Lower leg skin (tissue), 4 donors: ENCODE measurements around the gene TSPAN15. TPM values are rescaled to one million over a fixed set of nuclear protein-coding genes. Genes with fewer than 3 reads are reported as not detected.

ENCODE experiments used
- DNase-seq, 2 donors: peaks; one replicate each; pipeline ENCODE4 v3.0.0-alpha.2; 2019; ENCODE audit warnings: low spot score in 2 of 2
- H3K4me3 ChIP-seq: fragments of 200-600 bp; sonication (generic); 2 replicates; pipeline ENCODE4 v1.5.1; 2017; ENCODE audit warnings: mild to moderate bottlenecking, low read depth; ENCODE audit not compliant: poor library complexity, severe bottlenecking
- POLR2A ChIP-seq, 2 donors: fragments of 450-650 bp; IDR thresholded peaks; one replicate each; pipeline ENCODE4 v1.6.1; 2016 to 2017; ENCODE audit warnings: antibody characterized with exemption in 2 of 2, mild to moderate bottlenecking in 1 of 2, moderate library complexity in 1 of 2
- WGBS, 2 donors: methylation state at CpG; one replicate each; pipeline ENCODE4 v1.1.5; 2018; 5-methylcytosine and 5-hydroxymethylcytosine counted together
- intact Hi-C: fragments of 100-400 bp; cut with DNase I; formaldehyde crosslinking; loops from one replicate; pipeline ENCODE4 v1.15.0; 2023; ENCODE audit warnings: low total_unique reads
- total RNA-seq, 4 donors: library from RNA; depleted of rRNA; stranded (reverse); fragments of >200 nt; gene quantifications; one replicate each; pipeline ENCODE4 v1.1.0, GENCODE V29; 2016
- TF ChIP-seq, protein P1 (sequence below), 3 donors: fragments of 450-650 bp; IDR thresholded peaks; one replicate each; pipeline ENCODE4 v1.5.1; 2016; ENCODE audit warnings: antibody characterized with exemption in 3 of 3, mild to moderate bottlenecking in 3 of 3, moderate library complexity in 2 of 3

TSPAN15 gene
- total RNA-seq, 4 donors from 2014 or later: 5.9 to 47.7 (median 13.0) TPM

DNA sequence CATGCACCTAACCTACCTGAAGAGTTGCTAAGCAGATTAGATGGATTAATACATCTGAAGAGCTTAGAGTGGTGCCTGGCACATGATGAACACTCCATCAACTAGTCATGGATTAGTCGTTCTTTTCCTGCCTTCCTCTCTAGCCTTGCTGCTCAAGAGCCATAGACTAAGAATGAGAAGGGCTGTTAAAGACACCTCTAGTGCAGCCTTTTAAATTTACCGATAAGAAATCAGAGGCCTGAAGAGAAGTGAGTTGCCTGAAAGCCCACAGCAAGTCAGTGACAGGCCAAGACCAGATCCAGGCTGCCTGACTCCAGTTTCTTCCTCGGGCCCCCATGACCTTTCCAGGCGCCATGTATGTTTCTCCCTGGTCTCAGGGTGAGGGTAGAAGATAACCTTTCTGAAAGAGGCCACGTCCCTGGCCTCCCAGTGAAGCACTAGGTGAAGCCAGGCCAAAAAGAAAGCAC, 6.5 kb downstream of the TSPAN15 start:
- 86 to 89% methylated on average over 5 of the region's 5 CpGs for WGBS, 2 donors
- no peak for DNase-seq
- H3K4me3 ChIP-seq: no peak overlapping the region
- intact Hi-C loops: no loop called here
- TF ChIP-seq, protein P1, sequence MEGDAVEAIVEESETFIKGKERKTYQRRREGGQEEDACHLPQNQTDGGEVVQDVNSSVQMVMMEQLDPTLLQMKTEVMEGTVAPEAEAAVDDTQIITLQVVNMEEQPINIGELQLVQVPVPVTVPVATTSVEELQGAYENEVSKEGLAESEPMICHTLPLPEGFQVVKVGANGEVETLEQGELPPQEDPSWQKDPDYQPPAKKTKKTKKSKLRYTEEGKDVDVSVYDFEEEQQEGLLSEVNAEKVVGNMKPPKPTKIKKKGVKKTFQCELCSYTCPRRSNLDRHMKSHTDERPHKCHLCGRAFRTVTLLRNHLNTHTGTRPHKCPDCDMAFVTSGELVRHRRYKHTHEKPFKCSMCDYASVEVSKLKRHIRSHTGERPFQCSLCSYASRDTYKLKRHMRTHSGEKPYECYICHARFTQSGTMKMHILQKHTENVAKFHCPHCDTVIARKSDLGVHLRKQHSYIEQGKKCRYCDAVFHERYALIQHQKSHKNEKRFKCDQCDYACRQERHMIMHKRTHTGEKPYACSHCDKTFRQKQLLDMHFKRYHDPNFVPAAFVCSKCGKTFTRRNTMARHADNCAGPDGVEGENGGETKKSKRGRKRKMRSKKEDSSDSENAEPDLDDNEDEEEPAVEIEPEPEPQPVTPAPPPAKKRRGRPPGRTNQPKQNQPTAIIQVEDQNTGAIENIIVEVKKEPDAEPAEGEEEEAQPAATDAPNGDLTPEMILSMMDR (IDR thresholded peaks at IDR 0.05): no peak
- TF ChIP-seq POLR2A (IDR thresholded peaks at IDR 0.05): no peak

DNA sequence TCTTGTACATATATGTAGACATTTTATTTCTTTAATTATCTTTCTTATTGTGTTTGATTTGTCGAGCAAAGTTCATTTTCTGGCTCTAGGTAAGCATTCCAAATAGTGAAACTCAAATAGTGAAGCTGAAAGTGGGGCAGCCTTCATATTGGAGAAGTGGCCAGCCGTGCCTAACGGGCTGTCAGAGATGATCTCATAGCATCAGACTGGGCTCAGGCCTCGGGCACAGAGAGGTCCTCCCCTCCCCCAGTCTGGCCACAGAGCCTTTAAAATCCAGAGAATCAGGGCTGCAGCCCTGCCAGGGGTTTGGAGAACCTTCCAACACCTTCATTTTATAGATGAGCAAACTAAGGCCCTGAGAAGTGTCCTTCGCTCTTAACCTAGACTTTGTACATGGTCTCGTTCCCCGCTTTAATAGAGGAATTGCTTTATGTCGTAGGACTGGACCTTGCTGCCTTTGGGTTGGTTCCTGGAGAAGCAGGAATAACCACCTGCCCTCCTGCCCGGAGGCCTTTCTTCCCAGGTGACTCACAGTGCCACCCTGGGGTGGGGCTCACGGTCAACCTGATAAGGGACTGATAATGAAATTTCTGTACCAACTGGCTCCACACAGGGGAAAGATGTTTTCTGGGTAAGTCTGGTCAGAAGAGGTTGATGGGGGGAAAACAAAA, 7.3 kb downstream of the TSPAN15 start:
- whole genome bisulfite sequencing, 2 donors: 67 to 72% methylated on average over 10 of the region's 10 CpGs
- intact Hi-C loops: no loop called here
- no peak for TF ChIP-seq POLR2A (IDR thresholded peaks at IDR 0.05)
- TF ChIP-seq, protein P1 (IDR thresholded peaks at IDR 0.05): no peak
- no peak overlapping the region for H3K4me3 ChIP-seq
- no peak for DNase-seq

DNA sequence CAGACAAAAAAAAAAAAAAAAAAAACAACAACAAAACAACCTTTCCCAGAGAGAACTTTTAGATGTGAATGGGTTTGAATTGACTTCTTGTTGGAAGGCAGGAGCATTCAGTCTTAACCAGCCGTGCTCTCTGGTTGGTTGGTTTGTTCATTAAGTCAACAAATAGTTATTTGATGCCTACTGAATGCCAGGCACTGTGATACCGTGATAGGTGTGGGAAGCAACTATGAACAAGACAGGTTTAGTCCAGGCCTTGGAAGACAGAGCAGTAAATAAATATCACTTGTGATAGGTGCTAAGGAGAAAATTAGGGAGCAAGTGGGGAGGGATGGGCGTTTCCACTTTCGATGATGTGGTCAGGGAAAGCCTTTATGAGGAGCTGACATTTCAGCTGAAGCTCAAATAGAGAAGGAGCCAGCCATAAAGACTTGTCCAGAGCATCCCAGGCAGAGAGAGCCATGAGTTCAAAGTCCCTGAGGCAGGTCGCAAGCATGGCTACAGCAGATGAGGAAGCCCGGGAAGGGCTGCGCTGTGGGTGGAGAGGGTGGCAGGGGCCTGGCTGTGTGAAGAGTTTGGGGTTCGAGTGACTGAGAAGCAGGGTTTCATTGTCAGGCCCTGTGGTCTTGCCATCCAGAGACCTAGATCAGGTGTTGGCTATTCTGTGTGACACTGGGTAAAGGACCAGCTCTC, 8.0 kb downstream of the TSPAN15 start:
- TF ChIP-seq, protein P1 (IDR thresholded peaks at IDR 0.05): no peak
- intact Hi-C loops: no loop called here
- no peak for DNase-seq
- 77 to 81% methylated on average over 8 of the region's 8 CpGs for WGBS, 2 donors
- H3K4me3 ChIP-seq: no peak overlapping the region

DNA sequence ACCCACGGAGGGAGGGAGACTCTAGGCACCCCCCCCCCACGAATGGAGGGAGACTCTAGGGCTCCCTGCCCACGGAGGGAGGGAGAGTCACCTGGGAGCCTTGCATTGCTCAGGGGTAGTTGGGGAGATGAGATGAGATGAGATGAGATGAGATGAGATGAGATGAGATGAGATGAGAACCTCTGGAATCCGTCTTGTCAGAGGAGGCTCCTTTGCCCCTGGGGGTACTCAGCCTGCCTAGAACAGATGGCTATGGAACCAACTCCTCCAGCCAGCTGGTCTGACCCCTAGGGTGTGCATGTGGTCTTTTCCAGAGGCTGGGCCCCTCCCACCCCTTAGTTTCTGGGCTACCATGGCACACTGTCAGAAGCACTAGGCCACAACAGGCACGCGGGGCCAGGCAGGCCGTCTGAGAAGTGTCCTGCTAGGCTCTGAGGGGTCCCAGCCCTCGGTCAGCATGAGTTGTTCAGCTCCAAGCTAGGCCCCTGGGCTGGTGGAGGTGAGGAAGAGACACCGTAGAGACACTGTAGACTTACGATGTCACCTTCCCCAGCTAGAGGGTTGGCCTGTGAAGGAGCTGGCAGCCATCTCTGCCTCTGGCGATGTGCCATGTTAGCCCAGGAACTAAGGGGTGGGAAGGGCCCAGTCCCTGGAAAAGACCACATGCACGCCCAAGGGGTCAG, 8.8 kb downstream of the TSPAN15 start:
- intact Hi-C loops: no loop called here
- H3K4me3 ChIP-seq: no peak overlapping the region
- TF ChIP-seq, protein P1 (IDR thresholded peaks at IDR 0.05): no peak
- TF ChIP-seq POLR2A (IDR thresholded peaks at IDR 0.05): no peak
- 85% methylated on average over 8 to 9 of the region's 12 CpGs for WGBS, 2 donors
- no peak for DNase-seq

DNA sequence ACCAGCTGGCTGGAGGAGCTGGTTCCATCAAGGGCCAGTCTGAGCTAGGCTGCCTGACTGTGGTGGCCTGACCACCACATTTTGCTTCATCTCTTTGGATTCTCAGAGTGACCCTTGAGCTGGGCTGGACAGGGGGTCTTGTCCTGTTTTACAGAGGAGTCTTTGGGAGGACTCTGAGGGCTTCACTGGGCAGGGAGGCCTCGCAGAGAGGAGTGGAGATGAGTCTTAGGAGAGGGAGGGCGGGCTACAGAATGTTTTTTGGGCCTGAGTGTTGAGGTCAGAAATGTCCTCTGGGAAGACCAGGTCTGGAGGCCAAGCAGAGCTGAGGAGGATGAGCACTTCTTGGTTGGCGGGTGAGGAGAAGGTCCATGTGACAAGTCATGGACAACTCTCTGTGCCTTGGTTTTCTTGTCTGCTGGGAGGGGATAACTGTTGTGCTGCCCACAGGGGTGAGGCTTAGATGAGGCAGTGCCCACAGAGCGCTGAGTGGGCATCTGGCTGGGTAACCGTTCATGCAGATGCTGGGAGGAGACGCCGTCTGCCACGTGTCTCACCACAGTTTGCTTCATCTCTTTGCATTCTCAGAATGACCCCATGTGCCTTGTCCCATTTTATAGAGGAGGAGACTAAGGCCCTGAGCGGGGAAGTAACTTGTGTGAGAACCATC, 9.4 kb downstream of the TSPAN15 start:
- DNase-seq: no peak
- intact Hi-C loops: no loop called here
- WGBS, 2 donors: 85 to 87% methylated on average over 9 of the region's 9 CpGs
- TF ChIP-seq, protein P1 (IDR thresholded peaks at IDR 0.05): no peak
- TF ChIP-seq POLR2A (IDR thresholded peaks at IDR 0.05): no peak
- no peak overlapping the region for H3K4me3 ChIP-seq
